Peyer's patch (tissue), 4 donors: ENCODE results near the gene CATSPERZ.

Source experiments
- POLR2A ChIP-seq, 2 donors: fragments of 450-650 bp; IDR thresholded peaks; one replicate each; pipeline ENCODE4 v1.5.1; 2017; ENCODE audit warnings: antibody characterized with exemption in 2 of 2, mild to moderate bottlenecking in 2 of 2, moderate library complexity in 2 of 2
- TF ChIP-seq, protein P1 (sequence below), 6 experiments: fragments of 450-650 bp in 4 of 6; fragments of 200-600 bp in 2 of 6; sonication (generic) in 1 of 6; IDR thresholded peaks; one replicate each; pipeline ENCODE4 v1.5.1; 2017 to 2019; ENCODE audit warnings: antibody characterized with exemption in 6 of 6, mild to moderate bottlenecking in 3 of 6, moderate library complexity in 1 of 6

DNA sequence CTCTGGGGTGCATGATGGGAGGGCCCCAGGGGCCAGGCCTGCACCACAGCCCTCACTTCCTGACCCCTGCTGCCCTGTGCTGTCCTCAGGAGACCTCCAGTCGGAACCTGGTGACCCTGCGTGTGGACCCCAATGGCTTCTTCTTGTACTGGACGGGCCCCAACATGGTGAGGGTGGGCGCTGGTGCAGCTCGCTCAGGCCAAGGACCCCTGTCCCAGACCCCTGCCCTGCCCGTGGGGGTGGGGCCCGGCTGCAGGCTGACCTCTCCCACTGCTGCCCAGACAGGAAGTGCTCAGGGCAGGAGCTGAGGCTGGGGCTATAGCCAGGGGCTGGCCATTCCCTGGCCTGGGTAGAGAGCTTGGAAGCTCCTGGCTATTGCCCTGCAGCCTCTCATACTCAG is 45.8 kb upstream of the CATSPERZ start:
- TF ChIP-seq, protein P1, sequence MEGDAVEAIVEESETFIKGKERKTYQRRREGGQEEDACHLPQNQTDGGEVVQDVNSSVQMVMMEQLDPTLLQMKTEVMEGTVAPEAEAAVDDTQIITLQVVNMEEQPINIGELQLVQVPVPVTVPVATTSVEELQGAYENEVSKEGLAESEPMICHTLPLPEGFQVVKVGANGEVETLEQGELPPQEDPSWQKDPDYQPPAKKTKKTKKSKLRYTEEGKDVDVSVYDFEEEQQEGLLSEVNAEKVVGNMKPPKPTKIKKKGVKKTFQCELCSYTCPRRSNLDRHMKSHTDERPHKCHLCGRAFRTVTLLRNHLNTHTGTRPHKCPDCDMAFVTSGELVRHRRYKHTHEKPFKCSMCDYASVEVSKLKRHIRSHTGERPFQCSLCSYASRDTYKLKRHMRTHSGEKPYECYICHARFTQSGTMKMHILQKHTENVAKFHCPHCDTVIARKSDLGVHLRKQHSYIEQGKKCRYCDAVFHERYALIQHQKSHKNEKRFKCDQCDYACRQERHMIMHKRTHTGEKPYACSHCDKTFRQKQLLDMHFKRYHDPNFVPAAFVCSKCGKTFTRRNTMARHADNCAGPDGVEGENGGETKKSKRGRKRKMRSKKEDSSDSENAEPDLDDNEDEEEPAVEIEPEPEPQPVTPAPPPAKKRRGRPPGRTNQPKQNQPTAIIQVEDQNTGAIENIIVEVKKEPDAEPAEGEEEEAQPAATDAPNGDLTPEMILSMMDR (IDR thresholded peaks at IDR 0.05), result no peak
- TF ChIP-seq POLR2A (IDR thresholded peaks at IDR 0.05), result no peak
